ENCODE results near the gene GRK3. TPM values are rescaled to one million over a fixed set of nuclear protein-coding genes. Genes with fewer than 3 reads are reported as not detected.
"Not testable (repeated sequence)": the region's sequence is repeated elsewhere in the genome, so short reads cannot be mapped to it uniquely, and the experiment has no call there.

The GRK3 gene
- total and polyA plus RNA-seq, 5 donors = 5.4 to 18.7 (median 11.8) TPM

GRCh38 chr22:25697181-25697664 lies 132.7 kb downstream of the GRK3 start:
- intact Hi-C loops (cut with DNase I) = loop anchor here in 3 of 4 donors (5.0 to 10.0 kb wide), 5 partner anchors 132 to 235 kb away; partner anchors contain the start of gene GRK3 (in 1 of the 3)
- H3K4me3 ChIP-seq (ENCODE audit: low read length) = no peak overlapping the region
- no peaks in the 10 kb centered on the region for H3K27me3 ChIP-seq (ENCODE audit: control insufficient read depth, insufficient read depth)
- ATAC-seq (no peak), DNase-seq (no peak)
- WGBS = 53% methylated on average over 5 of the region's 5 CpGs
- no peaks in the 10 kb centered on the region for H3K9me3 ChIP-seq (ENCODE audit: control insufficient read depth, low read length)
- no peak overlapping the region for H3K27ac ChIP-seq (ENCODE audit: low read length)
- H3K4me1 ChIP-seq (ENCODE audit: control insufficient read depth, insufficient read depth, low read length) = no peaks in the 10 kb centered on the region

DNA sequence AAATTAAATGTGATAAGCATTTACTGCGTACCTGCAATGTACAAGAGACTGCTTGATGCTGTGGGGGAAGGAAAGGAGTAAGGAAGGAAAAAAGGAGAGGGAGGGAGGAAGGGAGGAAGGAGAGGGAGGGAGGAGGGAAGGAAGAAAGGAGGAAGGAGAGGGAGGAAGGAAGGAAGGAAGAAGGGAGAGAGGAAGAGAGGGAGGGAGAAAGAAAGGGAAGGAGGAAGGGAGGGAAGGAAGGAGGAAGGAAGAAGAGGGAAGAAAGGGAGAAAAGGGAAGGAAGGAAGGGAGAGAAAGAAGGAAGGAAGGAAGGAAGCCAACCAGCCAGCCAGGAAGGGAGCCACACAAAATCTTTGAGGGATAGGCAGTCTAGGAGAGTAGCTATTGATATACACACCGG lies 133.5 kb downstream of the GRK3 start:
- no peaks in the 10 kb centered on the region for H3K4me1 ChIP-seq (ENCODE audit: control insufficient read depth, insufficient read depth, low read length)
- no peak for DNase-seq
- 79% methylated on average over 2 of the region's 2 CpGs for WGBS
- no peak for ATAC-seq
- H3K27ac ChIP-seq (ENCODE audit: low read length) = no peak overlapping the region
- no peaks in the 10 kb centered on the region for H3K9me3 ChIP-seq (ENCODE audit: control insufficient read depth, low read length)
- H3K27me3 ChIP-seq (ENCODE audit: control insufficient read depth, insufficient read depth) = no peaks in the 10 kb centered on the region
- intact Hi-C loops (cut with DNase I) = loop anchor here in 3 of 4 donors (5.0 to 10.0 kb wide), 5 partner anchors 133 to 236 kb away; partner anchors contain the start of gene GRK3 (in 1 of the 3)
- H3K4me3 ChIP-seq (ENCODE audit: low read length) = no peak overlapping the region

- Histone ChIP-seq H3K27ac (ENCODE audit: low read length) (no peak overlapping the region), H3K4me3 (ENCODE audit: low read length) (no peak overlapping the region), H3K4me1 (ENCODE audit: control insufficient read depth, insufficient read depth, low read length) (no peaks in the 10 kb centered on the region), H3K9me3 (ENCODE audit: control insufficient read depth, low read length) (no peaks in the 10 kb centered on the region), H3K27me3 (ENCODE audit: control insufficient read depth, insufficient read depth) (no peaks in the 10 kb centered on the region)
- 94% methylated on average over 7 of the region's 7 CpGs for WGBS
- DNase-seq (no peak), ATAC-seq (no peak)
- intact Hi-C loops (cut with DNase I) = loop anchor here in 3 of 4 donors (5.0 to 10.0 kb wide), 5 partner anchors 134 to 236 kb away; partner anchors contain the start of gene GRK3 (in 1 of the 3)
Observed at GRCh38 chr22:25698461-25698860, 134.0 kb downstream of the GRK3 start.

DNA sequence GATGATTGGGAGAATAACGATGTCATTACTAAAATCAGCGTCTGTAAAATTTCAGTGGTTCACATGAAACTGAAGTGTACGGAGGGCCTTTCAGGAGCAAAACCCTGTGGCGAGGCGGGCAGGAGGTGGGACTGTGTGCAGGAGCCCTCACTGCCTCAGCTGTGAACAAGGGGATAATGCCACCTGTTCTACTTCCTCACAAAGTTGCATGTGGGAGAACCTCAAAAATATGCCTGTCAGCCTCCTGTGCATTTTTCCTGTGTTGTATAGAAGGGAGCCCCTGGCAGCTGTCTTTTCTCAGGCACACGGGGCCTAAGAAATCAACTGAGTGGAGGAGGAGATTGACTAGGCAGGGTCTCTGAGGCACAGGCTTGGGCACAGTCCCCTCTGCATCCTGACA lies 134.5 kb downstream of the GRK3 start:
- no peaks in the 10 kb centered on the region for H3K27me3 ChIP-seq (ENCODE audit: control insufficient read depth, insufficient read depth)
- H3K4me3 ChIP-seq (ENCODE audit: low read length) = no peak overlapping the region
- H3K9me3 ChIP-seq (ENCODE audit: control insufficient read depth, low read length) = no peaks in the 10 kb centered on the region
- no peak overlapping the region for H3K27ac ChIP-seq (ENCODE audit: low read length)
- ATAC-seq = no peak
- intact Hi-C loops (cut with DNase I) = loop anchor here in 3 of 4 donors (5.0 to 10.0 kb wide), 5 partner anchors 134 to 237 kb away; partner anchors contain the start of gene GRK3 (in 1 of the 3)
- H3K4me1 ChIP-seq (ENCODE audit: control insufficient read depth, insufficient read depth, low read length) = no peaks in the 10 kb centered on the region
- no peak for DNase-seq
- 94% methylated on average over 6 of the region's 6 CpGs for WGBS

- no peaks in the 10 kb centered on the region for H3K27me3 ChIP-seq (ENCODE audit: control insufficient read depth, insufficient read depth)
- no peaks in the 10 kb centered on the region for H3K4me1 ChIP-seq (ENCODE audit: control insufficient read depth, insufficient read depth, low read length)
- DNase-seq (peak; percentile 28 to 64 (median 55)), ATAC-seq (peak; percentile 89 to 91)
- H3K9me3 ChIP-seq (ENCODE audit: control insufficient read depth, low read length) = no peaks in the 10 kb centered on the region
- WGBS = 35% methylated on average over 13 of the region's 13 CpGs
- intact Hi-C loops (cut with DNase I) = loop anchor here in 2 of 4 donors (5.0 kb wide), 1 partner anchor 239 kb away; no protein-coding TSS in a partner anchor
- no peak overlapping the region for H3K4me3 ChIP-seq (ENCODE audit: low read length)
- no peak overlapping the region for H3K27ac ChIP-seq (ENCODE audit: low read length)
Observed at GRCh38 chr22:25701056-25701780, 136.7 kb downstream of the GRK3 start.

DNA sequence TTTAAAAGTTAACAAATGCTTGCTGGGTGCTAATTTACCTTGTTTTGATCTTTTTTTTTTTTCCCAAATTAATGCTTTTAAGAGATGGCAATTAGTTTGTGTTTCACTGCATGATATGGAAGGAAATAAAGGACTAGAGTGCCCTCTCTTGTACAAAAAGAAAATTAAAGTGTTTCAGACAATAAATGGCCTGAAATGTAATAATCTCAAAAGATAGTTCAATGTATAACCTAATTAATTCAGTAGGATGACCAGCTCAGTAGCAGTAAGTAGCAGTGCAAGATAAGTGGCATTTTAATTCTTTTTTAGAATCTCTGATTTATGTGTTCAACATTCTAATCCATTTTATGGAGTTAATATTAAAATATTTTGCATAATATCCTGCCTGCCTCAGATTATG lies 137.6 kb downstream of the GRK3 start:
- no peak for DNase-seq
- Histone ChIP-seq H3K9me3 (ENCODE audit: control insufficient read depth, low read length) (no peaks in the 10 kb centered on the region), H3K27ac (ENCODE audit: low read length) (no peak overlapping the region), H3K27me3 (ENCODE audit: control insufficient read depth, insufficient read depth) (no peaks in the 10 kb centered on the region), H3K4me3 (ENCODE audit: low read length) (no peak overlapping the region), H3K4me1 (ENCODE audit: control insufficient read depth, insufficient read depth, low read length) (no peaks in the 10 kb centered on the region)
- intact Hi-C loops (cut with DNase I) = loop anchor here in 3 of 4 donors (1.0 to 5.0 kb wide), 2 partner anchors 240 kb away; no protein-coding TSS in a partner anchor
- ATAC-seq = no peak

DNA sequence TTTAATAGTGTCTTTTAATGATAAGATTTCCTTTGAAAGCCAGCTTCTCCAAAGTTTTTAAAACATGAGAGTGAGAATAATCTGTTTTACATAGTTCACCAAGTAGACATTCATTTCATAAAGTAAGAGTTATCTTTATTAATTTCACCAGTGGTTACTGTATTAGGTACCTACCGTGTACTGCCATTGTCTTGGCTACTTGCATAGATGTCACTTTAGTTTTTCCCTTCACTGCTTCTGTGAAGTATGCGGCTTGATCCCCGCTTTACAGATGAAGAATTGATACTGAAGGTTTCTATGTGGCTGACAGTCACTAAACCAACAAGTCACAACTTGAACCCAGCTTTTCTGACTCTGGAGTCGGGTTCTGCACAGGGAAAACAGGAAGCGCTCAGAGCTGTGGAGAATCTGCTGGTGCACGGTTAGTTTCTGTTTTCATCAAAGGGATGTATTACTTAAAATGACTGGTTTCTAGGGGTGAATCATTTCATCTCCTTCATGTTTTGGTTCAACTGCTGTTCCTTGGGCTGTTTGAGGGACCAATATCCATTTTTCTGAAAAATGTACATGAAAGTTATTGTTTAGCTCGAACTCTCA lies 138.2 kb downstream of the GRK3 start:
- no peak overlapping the region for H3K27ac ChIP-seq (ENCODE audit: low read length)
- ATAC-seq = no peak
- H3K27me3 ChIP-seq (ENCODE audit: control insufficient read depth, insufficient read depth) = no peaks in the 10 kb centered on the region
- 87% methylated on average over 7 of the region's 7 CpGs for WGBS
- intact Hi-C loops (cut with DNase I) = loop anchor here in 3 of 4 donors (1.0 to 5.0 kb wide), 2 partner anchors 240 kb away; no protein-coding TSS in a partner anchor
- DNase-seq = no peak
- H3K4me3 ChIP-seq (ENCODE audit: low read length) = no peak overlapping the region
- no peaks in the 10 kb centered on the region for H3K4me1 ChIP-seq (ENCODE audit: control insufficient read depth, insufficient read depth, low read length)
- H3K9me3 ChIP-seq (ENCODE audit: control insufficient read depth, low read length) = no peaks in the 10 kb centered on the region

DNA sequence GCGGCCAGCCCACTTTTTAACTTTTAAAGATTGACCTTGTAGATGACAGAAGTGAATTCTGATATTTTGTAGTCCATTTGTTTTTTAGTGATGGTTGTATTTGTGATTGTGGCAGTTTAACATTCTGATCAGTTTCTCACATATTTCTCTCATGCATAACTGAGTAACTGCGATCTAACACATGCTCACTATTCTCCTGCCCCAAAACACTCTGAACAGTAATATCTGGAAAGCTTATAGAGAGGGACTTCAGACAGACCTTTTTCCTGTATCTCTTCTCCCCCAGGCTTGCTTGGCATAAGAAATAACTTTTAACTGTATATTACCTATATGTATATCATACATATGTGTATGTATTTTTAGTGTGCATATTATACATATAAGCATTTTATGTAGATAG lies 140.2 kb downstream of the GRK3 start:
- 93% methylated on average over 2 of the region's 2 CpGs for WGBS
- Histone ChIP-seq H3K27ac (ENCODE audit: low read length) (no peak overlapping the region), H3K9me3 (ENCODE audit: control insufficient read depth, low read length) (no peaks in the 10 kb centered on the region), H3K4me3 (ENCODE audit: low read length) (no peak overlapping the region), H3K4me1 (ENCODE audit: control insufficient read depth, insufficient read depth, low read length) (no peaks in the 10 kb centered on the region), H3K27me3 (ENCODE audit: control insufficient read depth, insufficient read depth) (no peaks in the 10 kb centered on the region)
- DNase-seq (no peak), ATAC-seq (no peak)
- intact Hi-C loops (cut with DNase I) = loop anchor here in 2 of 4 donors (5.0 kb wide), 1 partner anchor 242 kb away; no protein-coding TSS in a partner anchor

- Histone ChIP-seq H3K9me3 (ENCODE audit: control insufficient read depth, low read length) (no peaks in the 10 kb centered on the region), H3K4me1 (ENCODE audit: control insufficient read depth, insufficient read depth, low read length) (no peaks in the 10 kb centered on the region), H3K4me3 (ENCODE audit: low read length) (no peak overlapping the region), H3K27ac (ENCODE audit: low read length) (no peak overlapping the region), H3K27me3 (ENCODE audit: control insufficient read depth, insufficient read depth) (no peaks in the 10 kb centered on the region)
- DNase-seq (no peak), ATAC-seq (peak in 1 of 2 donors; percentile 71)
- 73% methylated on average over 5 of the region's 5 CpGs for WGBS
- intact Hi-C loops (cut with DNase I) = no loop called here
Observed at GRCh38 chr22:25706197-25706596, 141.7 kb downstream of the GRK3 start.

GRCh38 chr22:25708430-25708829 lies 144.0 kb downstream of the GRK3 start:
- H3K4me3 ChIP-seq (ENCODE audit: low read length); H3K27me3 ChIP-seq (ENCODE audit: control insufficient read depth, insufficient read depth); H3K9me3 ChIP-seq (ENCODE audit: control insufficient read depth, low read length); H3K4me1 ChIP-seq (ENCODE audit: control insufficient read depth, insufficient read depth, low read length); H3K27ac ChIP-seq (ENCODE audit: low read length); intact Hi-C loops (cut with DNase I); DNase-seq: not testable (repeated sequence)
- peak; percentile 35 to 39 for ATAC-seq
- WGBS = 73% methylated on average over 6 of the region's 6 CpGs

DNA sequence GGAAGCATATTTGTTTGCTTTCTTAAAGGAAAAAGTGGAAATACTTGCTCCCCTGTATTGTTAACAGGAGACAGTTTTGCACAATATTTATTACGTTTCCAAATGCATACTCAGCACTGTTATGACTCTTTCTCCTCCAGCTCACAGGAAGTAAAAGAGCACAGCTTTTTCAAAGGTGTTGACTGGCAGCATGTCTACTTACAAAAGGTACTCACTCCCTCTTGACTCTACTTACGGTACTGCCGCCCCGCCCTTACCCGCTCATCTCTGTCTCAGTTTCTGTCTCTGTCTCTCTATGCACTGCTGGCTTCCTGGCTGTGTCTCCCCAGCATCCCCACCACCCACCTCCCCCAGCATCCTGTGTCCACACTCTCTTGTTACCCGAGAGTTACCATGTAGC lies 145.3 kb downstream of the GRK3 start:
- Histone ChIP-seq H3K4me3 (ENCODE audit: low read length) (no peak overlapping the region), H3K9me3 (ENCODE audit: control insufficient read depth, low read length) (no peaks in the 10 kb centered on the region), H3K27ac (ENCODE audit: low read length) (no peak overlapping the region), H3K27me3 (ENCODE audit: control insufficient read depth, insufficient read depth) (no peaks in the 10 kb centered on the region), H3K4me1 (ENCODE audit: control insufficient read depth, insufficient read depth, low read length) (no peaks in the 10 kb centered on the region)
- ATAC-seq (no peak), DNase-seq (no peak)
- intact Hi-C loops (cut with DNase I) = no loop called here
- 85% methylated on average over 6 of the region's 6 CpGs for WGBS

Measured in right cardiac atrium (tissue), 5 donors.